Renal pelvis (tissue), 12 donors: ENCODE measurements around the gene USP44. TPM values are rescaled to one million over a fixed set of nuclear protein-coding genes. Genes with fewer than 3 reads are reported as not detected.
"Not testable (repeated sequence)": the region's sequence is repeated elsewhere in the genome, so short reads cannot be mapped to it uniquely, and the experiment has no call there.

Source experiments
- DNase-seq: peaks from one replicate; pipeline ENCODE4 v3.0.0-alpha.2; 2013
- long read RNA-seq, 16 experiments: transcript quantifications; one replicate each; lab custom pipeline, GENCODE V29; 2026
- polyA plus RNA-seq, 3 donors: library from polyadenylated mRNA; unstranded; fragments of 120-200 nt; gene quantifications; one replicate each; pipeline ENCODE4 v1.2.1, GENCODE V29; 2013; ENCODE audit not compliant: insufficient read length in 3 of 3

The USP44 gene
- 1 to 10 TPM; 1.4 to 2.9 (median 2.2) TPM for polyA plus RNA-seq
- long read RNA-seq, donor 1, result 0 reads
- long read RNA-seq, donor 2, result 0 reads
- long read RNA-seq, donor 3, result 0 reads
- long read RNA-seq, donor 4, result 0 reads
- long read RNA-seq, donor 5, result 0 reads
- long read RNA-seq, donor 6, result 0 reads
- long read RNA-seq, donor 7, partial matches to known transcripts, result 0 of 1 reads
- long read RNA-seq, donor 7, other reads (novel, unspliced or antisense), result 0 of 1 reads
- long read RNA-seq, donor 8, result 0 reads
- long read RNA-seq, donor 9, result 0 reads
- long read RNA-seq, donor 10, result 0 reads
- long read RNA-seq, donor 11, result 0 reads
- long read RNA-seq, donor 12, partial matches to known transcripts, result 0 of 1 reads
- long read RNA-seq, donor 12, other reads (novel, unspliced or antisense), result 0 of 1 reads
- long read RNA-seq, donor 13, result 0 reads
- long read RNA-seq, donor 14, result 0 reads
- long read RNA-seq, donor 15, result 0 reads
- long read RNA-seq, donor 16, partial matches to known transcripts, result 0 of 1 reads
- long read RNA-seq, donor 16, other reads (novel, unspliced or antisense), result 0 of 1 reads

- DNase-seq, result no peak
These were observed at the start of gene USP44 for GRCh38 chr12:95551305-95551704. Gene USP44 (minus strand): TSS chr12:95551476. CDS start chr12:95534256, 17,220 bp downstream.

- no peak for DNase-seq
These were observed 49.3 kb upstream of the USP44 start for GRCh38 chr12:95600567-95600966.

GRCh38 chr12:95599880-95600279, 48.6 kb upstream of the USP44 start:
- DNase-seq, result no peak

- DNase-seq, result no peak
These were observed 42.9 kb upstream of the USP44 start for GRCh38 chr12:95594136-95594535.

GRCh38 chr12:95593266-95593871, 42.1 kb upstream of the USP44 start:
- DNase-seq, result no peak

GRCh38 chr12:95591731-95592130, 40.5 kb upstream of the USP44 start:
- DNase-seq, result no peak

GRCh38 chr12:95590775-95591174, 39.5 kb upstream of the USP44 start:
- no peak for DNase-seq

GRCh38 chr12:95583933-95584332, 32.7 kb upstream of the USP44 start:
- DNase-seq, result no peak

GRCh38 chr12:95582230-95583058, 31.2 kb upstream of the USP44 start:
- peak; percentile 39 for DNase-seq

GRCh38 chr12:95577820-95578219, 26.5 kb upstream of the USP44 start:
- DNase-seq, result no peak

- peak; percentile 26 for DNase-seq
These were observed 23.6 kb upstream of the USP44 start for GRCh38 chr12:95574799-95575452.

- DNase-seq, result no peak
These were observed 22.8 kb upstream of the USP44 start for GRCh38 chr12:95573951-95574576.

- DNase-seq, result no peak
These were observed 20.1 kb upstream of the USP44 start for GRCh38 chr12:95571369-95571768.

- DNase-seq, result not testable (repeated sequence)
These were observed 16.8 kb upstream of the USP44 start for GRCh38 chr12:95568045-95568444.

GRCh38 chr12:95557625-95558024, 6.3 kb upstream of the USP44 start:
- DNase-seq, result no peak

- no peak for DNase-seq
These were observed 3.3 kb upstream of the USP44 start for GRCh38 chr12:95554532-95555071.

- no peak for DNase-seq
These were observed 2.1 kb upstream of the USP44 start for GRCh38 chr12:95553197-95553943.

GRCh38 chr12:95551913-95552516, 739 bp upstream of the USP44 start:
- DNase-seq, result no peak

- no peak for DNase-seq
These were observed 1.7 kb downstream of the USP44 start for GRCh38 chr12:95549392-95550084.
